ENCODE results near the gene PLCH1.
"Not testable (repeated sequence)": the region's sequence is repeated elsewhere in the genome, so short reads cannot be mapped to it uniquely, and the experiment has no call there.

PLCH1 gene

GRCh38 chr3:155411500-155412223 lies 333.2 kb downstream of the PLCH1 start:
- DNase-seq, result no peak

- no peak for DNase-seq
Measured at GRCh38 chr3:155409336-155409735, 335.5 kb downstream of the PLCH1 start.

- DNase-seq, result no peak
Measured at GRCh38 chr3:155407971-155408370, 336.9 kb downstream of the PLCH1 start.

- DNase-seq, result no peak
Measured at GRCh38 chr3:155407331-155407730, 337.5 kb downstream of the PLCH1 start.

- no peak for DNase-seq
Measured at GRCh38 chr3:155404486-155404885, 340.4 kb downstream of the PLCH1 start.

- no peak for DNase-seq
Measured at GRCh38 chr3:155402656-155403055, 342.2 kb downstream of the PLCH1 start.

- DNase-seq, result no peak
Measured at GRCh38 chr3:155398046-155398445, 346.8 kb downstream of the PLCH1 start.

- not testable (repeated sequence) for DNase-seq
Measured at GRCh38 chr3:155394896-155395295, 350.0 kb downstream of the PLCH1 start.

- DNase-seq, result no peak
Measured at GRCh38 chr3:155394240-155394639, 350.6 kb downstream of the PLCH1 start.

- DNase-seq, result no peak
Measured at GRCh38 chr3:155393316-155393715, 351.6 kb downstream of the PLCH1 start.

- DNase-seq, result no peak
Measured at GRCh38 chr3:155392138-155392537, 352.7 kb downstream of the PLCH1 start.

GRCh38 chr3:155391551-155391958 lies 353.3 kb downstream of the PLCH1 start:
- peak; percentile 48 for DNase-seq

GRCh38 chr3:155391104-155391503 lies 353.8 kb downstream of the PLCH1 start:
- no peak for DNase-seq

- DNase-seq, result no peak
Measured at GRCh38 chr3:155390351-155390750, 354.5 kb downstream of the PLCH1 start.

- no peak for DNase-seq
Measured at GRCh38 chr3:155388417-155388816, 356.5 kb downstream of the PLCH1 start.

GRCh38 chr3:155387571-155387970 lies 357.3 kb downstream of the PLCH1 start:
- no peak for DNase-seq

- DNase-seq, result no peak
Measured at GRCh38 chr3:155386919-155387318, 358.0 kb downstream of the PLCH1 start.

- DNase-seq, result peak; percentile 40
Measured at GRCh38 chr3:155385896-155386625, 358.8 kb downstream of the PLCH1 start.

- DNase-seq, result no peak
Measured at GRCh38 chr3:155382396-155383042, 362.4 kb downstream of the PLCH1 start.

GRCh38 chr3:155377847-155378246 lies 367.0 kb downstream of the PLCH1 start:
- no peak for DNase-seq

GRCh38 chr3:155377071-155377470 lies 367.8 kb downstream of the PLCH1 start:
- DNase-seq, result no peak

GRCh38 chr3:155372281-155372680 lies 372.6 kb downstream of the PLCH1 start:
- no peak for DNase-seq

GRCh38 chr3:155370764-155371503 lies 373.9 kb downstream of the PLCH1 start:
- DNase-seq, result no peak
